Measurements from ENCODE around the gene CCDC33. TPM values are rescaled to one million over a fixed set of nuclear protein-coding genes. Genes with fewer than 3 reads are reported as not detected.

Gene CCDC33
- total and polyA plus RNA-seq, 2 donors from 2014 or later, result 0.63 TPM; not detected in 1

GRCh38 chr15:74201710-74202420 lies 34.3 kb upstream of the CCDC33 start:
- Histone ChIP-seq H3K36me3 (ENCODE audit: control insufficient read depth in 2 of 3, insufficient read depth in 3 of 3, low read length in 3 of 3) (no peaks in the 10 kb centered on the region), H3K4me1 (ENCODE audit: control insufficient read depth in 2 of 3, insufficient read depth in 2 of 3, low read depth in 1 of 3, low read length in 3 of 3) (peaks cover 10 to 17% (median 11%) of the 10 kb centered on the region in 3 donors), H3K27ac (ENCODE audit: low read depth in 2 of 2, low read length in 2 of 2) (no peak overlapping the region), H3K9ac (ENCODE audit: low read length in 3 of 3) (no peak overlapping the region), H3K27me3 (ENCODE audit: control insufficient read depth, insufficient read depth, low read length) (no peaks in the 10 kb centered on the region), H3K4me3 (ENCODE audit: low read length in 3 of 3) (no peak overlapping the region), H3K9me3 (ENCODE audit: control insufficient read depth in 2 of 3, insufficient read depth in 1 of 3, low read length in 3 of 3) (no peaks in the 10 kb centered on the region)
- intact Hi-C loops (cut with DNase I), result no loop called here
- FAIRE-seq, result no peak
- no peak for TF ChIP-seq CTCF (IDR thresholded peaks at IDR 0.05; ENCODE audit: borderline replicate concordance, extremely low read depth, insufficient read depth)
- DNase-seq, result no peak

- H3K4me3 ChIP-seq (ENCODE audit: low read length in 3 of 3), result peak within 1 kb of the TSS in 1 of 3 donors; percentile 16
- DNase-seq, result peak in 4 of 5 donors; percentile 85 to 91 (median 88)
- FAIRE-seq, result no peak
Observed at GRCh38 chr15:74202452-74203401, 33.4 kb upstream of the CCDC33 start, which contains the start of gene STRA6. STRA6 (minus strand) TSS chr15:74202787; CDS start chr15:74202267, 520 bp downstream.

GRCh38 chr15:74203914-74204431 lies 32.2 kb upstream of the CCDC33 start:
- H3K9me3 ChIP-seq (ENCODE audit: control insufficient read depth in 2 of 3, insufficient read depth in 1 of 3, low read length in 3 of 3), result no peaks in the 10 kb centered on the region
- no peak for TF ChIP-seq CTCF (IDR thresholded peaks at IDR 0.05; ENCODE audit: borderline replicate concordance, extremely low read depth, insufficient read depth)
- intact Hi-C loops (cut with DNase I), result no loop called here
- DNase-seq (peak in 4 of 5 donors; percentile 58 to 90 (median 69)), FAIRE-seq (no peak)
- peaks cover 11 to 24% (median 14%) of the 10 kb centered on the region in 3 donors for H3K4me1 ChIP-seq (ENCODE audit: control insufficient read depth in 2 of 3, insufficient read depth in 2 of 3, low read depth in 1 of 3, low read length in 3 of 3)
- no peak overlapping the region for H3K4me3 ChIP-seq (ENCODE audit: low read length in 3 of 3)
- no peaks in the 10 kb centered on the region for H3K27me3 ChIP-seq (ENCODE audit: control insufficient read depth, insufficient read depth, low read length)
- H3K9ac ChIP-seq (ENCODE audit: low read length in 3 of 3), result no peak overlapping the region
- H3K36me3 ChIP-seq (ENCODE audit: control insufficient read depth in 2 of 3, insufficient read depth in 3 of 3, low read length in 3 of 3), result no peaks in the 10 kb centered on the region
- no peak overlapping the region for H3K27ac ChIP-seq (ENCODE audit: low read depth in 2 of 2, low read length in 2 of 2)

More at GRCh38 chr15:74202452-74203401, 33.4 kb upstream of the CCDC33 start, which contains the start of gene STRA6:
- no peak for TF ChIP-seq CTCF (IDR thresholded peaks at IDR 0.05; ENCODE audit: borderline replicate concordance, extremely low read depth, insufficient read depth)
- no peaks in the 10 kb centered on the region for H3K27me3 ChIP-seq (ENCODE audit: control insufficient read depth, insufficient read depth, low read length)
- no peaks in the 10 kb centered on the region for H3K9me3 ChIP-seq (ENCODE audit: control insufficient read depth in 2 of 3, insufficient read depth in 1 of 3, low read length in 3 of 3)
- H3K4me1 ChIP-seq (ENCODE audit: control insufficient read depth in 2 of 3, insufficient read depth in 2 of 3, low read depth in 1 of 3, low read length in 3 of 3), result peaks cover 11 to 21% (median 14%) of the 10 kb centered on the region in 3 donors
- H3K36me3 ChIP-seq (ENCODE audit: control insufficient read depth in 2 of 3, insufficient read depth in 3 of 3, low read length in 3 of 3), result no peaks in the 10 kb centered on the region
- H3K27ac ChIP-seq (ENCODE audit: low read depth in 2 of 2, low read length in 2 of 2), result no peak within 1 kb of the TSS
- intact Hi-C loops (cut with DNase I), result no loop called here
- no peak within 1 kb of the TSS for H3K9ac ChIP-seq (ENCODE audit: low read length in 3 of 3)
